Measurements from ENCODE around the gene ZBTB5. TPM values are rescaled to one million over a fixed set of nuclear protein-coding genes. Genes with fewer than 3 reads are reported as not detected.

Gene ZBTB5
- total RNA-seq, 1 experiment from 2014 or later = 5.8 TPM

GRCh38 chr9:37455884-37456647 is 9.2 kb downstream of the ZBTB5 start:
- no peak overlapping the region for H3K9ac ChIP-seq (ENCODE audit: low read length)
- H4K20me1 ChIP-seq (ENCODE audit: low read length) = peaks cover 16% of the 10 kb centered on the region
- POLR2A ChIA-PET (ENCODE audit: unreplicated experiment) = no interaction called here
- H3K9me2 ChIP-seq (replicated peaks; ENCODE audit: low read length) = no peaks in the 10 kb centered on the region
- DNase-seq (peak; percentile 66), ATAC-seq (peak; percentile 44)
- CTCF ChIA-PET = no interaction called here
- TF ChIP-seq EZH2phosphoT487 (IDR thresholded peaks at IDR 0.05; ENCODE audit: borderline replicate concordance, low read length) (no peak), CTCF (conservative IDR thresholded peaks at IDR 0.05; ENCODE audit: low read depth, low read length) (no peak), EZH2 (IDR thresholded peaks at IDR 0.05; ENCODE audit: low read length, unreplicated experiment) (no peak)
- H3K79me2 ChIP-seq (ENCODE audit: low read length) = peaks cover 97% of the 10 kb centered on the region
- peaks cover 7% of the 10 kb centered on the region for H3F3A ChIP-seq (ENCODE audit: low read length, unreplicated experiment)
- no peaks in the 10 kb centered on the region for H3K27me3 ChIP-seq (ENCODE audit: low read length)
- peak overlapping the region; percentile 58 for H3K4me2 ChIP-seq (ENCODE audit: low read length)
- no peaks in the 10 kb centered on the region for H3K9me3 ChIP-seq (ENCODE audit: low read length)
- H3K4me3 ChIP-seq (ENCODE audit: low read length) = 0 out of 2 replicates have a peak overlapping the region, but pooled peaks have one; percentile 8
- peak overlapping the region; percentile 48 for H3K27ac ChIP-seq (ENCODE audit: low read length)
- BruUV-seq (replicated peaks) = no TSS peak
- peaks cover 61% of the 10 kb centered on the region for H3K4me1 ChIP-seq (ENCODE audit: insufficient read depth, low read length)
- no peak overlapping the region for H2AFZ ChIP-seq (ENCODE audit: low read length)
- no peaks in the 10 kb centered on the region for H3K36me3 ChIP-seq (ENCODE audit: low read depth, low read length)
- intact Hi-C loops (cut with micrococcal nuclease) = no loop called here

- peaks cover 99% of the 10 kb centered on the region for H3K79me2 ChIP-seq (ENCODE audit: low read length)
- no peak overlapping the region for H2AFZ ChIP-seq (ENCODE audit: low read length)
- POLR2A ChIA-PET (ENCODE audit: unreplicated experiment) = no interaction called here
- H3K9me2 ChIP-seq (replicated peaks; ENCODE audit: low read length) = no peaks in the 10 kb centered on the region
- peaks cover 7% of the 10 kb centered on the region for H3F3A ChIP-seq (ENCODE audit: low read length, unreplicated experiment)
- ATAC-seq (peak; percentile 50), DNase-seq (peak; percentile 14)
- peaks cover 61% of the 10 kb centered on the region for H3K4me1 ChIP-seq (ENCODE audit: insufficient read depth, low read length)
- peaks cover 16% of the 10 kb centered on the region for H4K20me1 ChIP-seq (ENCODE audit: low read length)
- no peaks in the 10 kb centered on the region for H3K27me3 ChIP-seq (ENCODE audit: low read length)
- no peaks in the 10 kb centered on the region; the same call in 1 of the 2 replicates for H3K36me3 ChIP-seq (ENCODE audit: low read depth, low read length)
- TF ChIP-seq EZH2phosphoT487 (IDR thresholded peaks at IDR 0.05; ENCODE audit: borderline replicate concordance, low read length) (no peak), CTCF (conservative IDR thresholded peaks at IDR 0.05; ENCODE audit: low read depth, low read length) (no peak), EZH2 (IDR thresholded peaks at IDR 0.05; ENCODE audit: low read length, unreplicated experiment) (no peak)
- BruUV-seq (replicated peaks) = no TSS peak
- intact Hi-C loops (cut with micrococcal nuclease) = no loop called here
- CTCF ChIA-PET = no interaction called here
- H3K9ac ChIP-seq (ENCODE audit: low read length) = no peak overlapping the region
- H3K27ac ChIP-seq (ENCODE audit: low read length) = peak overlapping the region; percentile 73
- peak overlapping the region; percentile 74 for H3K4me2 ChIP-seq (ENCODE audit: low read length)
- no peaks in the 10 kb centered on the region for H3K9me3 ChIP-seq (ENCODE audit: low read length)
- peak overlapping the region; percentile 44; the same call in 1 of the 2 replicates for H3K4me3 ChIP-seq (ENCODE audit: low read length)
Measured at GRCh38 chr9:37454238-37454637, 11.0 kb downstream of the ZBTB5 start.

GRCh38 chr9:37453827-37454226 is 11.4 kb downstream of the ZBTB5 start:
- no peaks in the 10 kb centered on the region for H3K9me3 ChIP-seq (ENCODE audit: low read length)
- peaks cover 16% of the 10 kb centered on the region for H4K20me1 ChIP-seq (ENCODE audit: low read length)
- peaks cover 61% of the 10 kb centered on the region for H3K4me1 ChIP-seq (ENCODE audit: insufficient read depth, low read length)
- H3K9ac ChIP-seq (ENCODE audit: low read length) = no peak overlapping the region
- peaks cover 7% of the 10 kb centered on the region for H3F3A ChIP-seq (ENCODE audit: low read length, unreplicated experiment)
- H3K36me3 ChIP-seq (ENCODE audit: low read depth, low read length) = no peaks in the 10 kb centered on the region; the same call in 1 of the 2 replicates
- ATAC-seq (peak; percentile 66), DNase-seq (peak; percentile 82)
- H3K79me2 ChIP-seq (ENCODE audit: low read length) = peaks cover 96% of the 10 kb centered on the region
- H3K4me2 ChIP-seq (ENCODE audit: low read length) = peak overlapping the region; percentile 74
- CTCF ChIA-PET = no interaction called here
- H3K27me3 ChIP-seq (ENCODE audit: low read length) = no peaks in the 10 kb centered on the region
- peak overlapping the region; percentile 44; the same call in 1 of the 2 replicates for H3K4me3 ChIP-seq (ENCODE audit: low read length)
- TF ChIP-seq EZH2 (IDR thresholded peaks at IDR 0.05; ENCODE audit: low read length, unreplicated experiment) (no peak), EZH2phosphoT487 (IDR thresholded peaks at IDR 0.05; ENCODE audit: borderline replicate concordance, low read length) (no peak), CTCF (conservative IDR thresholded peaks at IDR 0.05; ENCODE audit: low read depth, low read length) (no peak)
- no TSS peak for BruUV-seq (replicated peaks)
- no peak overlapping the region for H2AFZ ChIP-seq (ENCODE audit: low read length)
- peak overlapping the region; percentile 73 for H3K27ac ChIP-seq (ENCODE audit: low read length)
- intact Hi-C loops (cut with micrococcal nuclease) = no loop called here
- POLR2A ChIA-PET (ENCODE audit: unreplicated experiment) = no interaction called here
- H3K9me2 ChIP-seq (replicated peaks; ENCODE audit: low read length) = no peaks in the 10 kb centered on the region

All from PC-3 (cell line).